Measurements from ENCODE around the gene APOL3.
A peak's percentile ranks its signal among the peaks of the same experiment; 100 is the strongest.
"Not testable (repeated sequence)": the region's sequence is repeated elsewhere in the genome, so short reads cannot be mapped to it uniquely, and the experiment has no call there.

Gene APOL3

GRCh38 chr22:36193171-36193570 is 32.6 kb upstream of the APOL3 start:
- no peak for DNase-seq

- no peak for DNase-seq
Observed at GRCh38 chr22:36192542-36192941, 32.0 kb upstream of the APOL3 start.

GRCh38 chr22:36191106-36191836 is 30.7 kb upstream of the APOL3 start:
- no peak for DNase-seq

DNA sequence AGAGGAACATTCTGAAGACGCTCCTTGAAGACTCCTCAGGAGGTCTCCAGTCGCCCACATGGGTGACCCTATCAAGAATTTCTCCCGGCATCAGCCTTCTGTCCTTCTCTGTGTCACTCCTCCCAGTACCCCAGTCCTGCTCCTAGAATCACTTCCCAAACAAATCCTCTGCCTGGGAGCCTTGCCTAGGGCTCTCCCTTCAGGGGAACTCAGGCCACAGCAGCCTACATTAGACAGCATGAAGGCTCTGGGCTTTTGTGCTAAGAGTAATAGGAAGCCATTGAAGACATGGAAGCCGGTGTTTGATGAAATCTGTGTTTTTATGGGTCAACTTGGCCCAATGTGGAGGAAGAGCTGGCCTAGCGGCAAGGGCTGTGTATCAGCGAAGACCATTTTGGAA is 27.3 kb upstream of the APOL3 start:
- not testable (repeated sequence) for DNase-seq

GRCh38 chr22:36185828-36186624 is 25.5 kb upstream of the APOL3 start:
- DNase-seq: no peak

DNA sequence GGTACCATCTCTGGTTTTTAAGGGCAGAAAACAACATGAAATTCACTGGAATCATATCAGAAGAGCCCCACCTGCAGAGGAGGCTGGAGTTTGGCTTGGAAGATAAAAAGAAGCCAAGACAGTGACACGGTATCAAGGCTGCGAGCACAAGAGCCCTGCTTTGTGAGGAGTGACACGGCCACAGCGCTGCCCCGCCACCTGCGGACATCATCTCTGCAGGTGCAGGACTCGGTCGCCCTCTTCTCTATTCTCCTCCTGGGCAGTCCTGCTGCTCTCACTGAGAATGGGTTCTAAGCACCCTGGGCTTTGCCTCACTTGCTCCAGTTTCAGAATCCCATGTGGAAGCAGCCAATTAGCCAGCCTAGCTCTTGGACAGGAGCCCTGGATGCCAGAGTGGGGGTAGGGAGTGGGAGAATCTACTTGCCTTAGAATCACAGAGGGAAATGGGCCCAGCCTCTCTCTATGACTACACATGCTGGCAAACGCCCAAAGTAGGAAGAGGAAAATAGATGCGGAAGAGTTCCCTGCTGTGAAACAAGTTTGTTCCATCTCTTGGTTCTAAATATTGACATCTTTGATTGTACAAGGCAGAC is 24.0 kb upstream of the APOL3 start:
- DNase-seq: no peak

DNA sequence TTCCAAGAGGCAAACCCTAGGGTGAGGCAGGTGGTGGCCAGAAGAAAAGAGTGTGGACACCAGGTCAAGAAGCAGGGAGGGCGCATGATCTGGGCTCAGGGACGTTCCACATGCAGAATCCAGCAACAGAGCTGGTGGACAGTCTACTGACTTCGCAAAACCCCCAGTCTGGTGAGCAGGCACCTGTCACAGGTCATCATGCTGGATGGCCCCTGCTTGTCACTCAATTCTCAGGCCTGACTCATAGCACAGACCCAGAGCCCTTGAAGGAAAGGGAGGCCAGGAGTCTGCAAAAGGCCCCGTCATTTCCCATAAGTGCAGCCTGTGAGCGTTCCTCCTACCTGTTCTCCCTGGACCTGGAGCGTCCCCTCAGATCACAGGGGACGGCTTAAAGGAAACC is 22.9 kb upstream of the APOL3 start:
- no peak for DNase-seq

DNA sequence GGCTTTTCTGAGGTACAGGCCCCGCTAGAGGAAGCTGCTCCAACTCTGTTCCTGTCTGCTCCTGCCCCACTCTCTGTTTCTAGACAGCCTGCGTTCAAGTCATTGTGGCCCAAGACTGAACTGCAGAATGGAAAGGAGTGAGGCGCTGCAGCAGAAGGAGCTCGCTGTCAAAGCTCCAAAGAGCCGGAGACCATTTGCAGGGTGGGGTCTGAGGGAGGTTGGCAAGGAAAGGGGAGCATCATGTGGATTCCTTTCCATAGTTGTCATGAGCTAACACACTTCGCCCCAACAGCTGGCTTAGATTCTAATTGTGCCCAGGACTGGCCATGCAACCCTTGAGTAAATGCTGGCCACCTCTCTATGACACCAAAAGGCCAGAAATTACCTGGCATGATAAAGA is 22.3 kb upstream of the APOL3 start:
- no peak for DNase-seq

DNA sequence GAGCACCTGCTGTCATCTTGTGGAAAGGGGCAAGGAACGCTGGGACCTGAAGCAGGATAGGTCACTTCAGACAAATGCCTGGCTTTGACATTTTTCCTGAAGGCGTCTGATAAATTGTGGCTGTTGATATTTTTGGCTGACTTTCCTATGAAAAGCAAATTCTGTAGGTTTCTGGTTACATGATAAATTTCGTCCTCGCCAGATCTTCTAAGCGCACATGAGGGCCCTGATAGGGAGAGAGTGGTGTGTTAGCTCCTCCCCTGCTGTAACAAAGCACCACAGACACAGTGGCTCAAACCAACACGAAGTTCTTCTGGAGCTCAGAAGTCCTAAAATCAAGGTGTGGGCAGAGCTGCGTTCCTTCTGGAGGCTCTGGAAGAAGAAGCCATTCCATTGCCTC is 21.5 kb upstream of the APOL3 start:
- no peak for DNase-seq

DNA sequence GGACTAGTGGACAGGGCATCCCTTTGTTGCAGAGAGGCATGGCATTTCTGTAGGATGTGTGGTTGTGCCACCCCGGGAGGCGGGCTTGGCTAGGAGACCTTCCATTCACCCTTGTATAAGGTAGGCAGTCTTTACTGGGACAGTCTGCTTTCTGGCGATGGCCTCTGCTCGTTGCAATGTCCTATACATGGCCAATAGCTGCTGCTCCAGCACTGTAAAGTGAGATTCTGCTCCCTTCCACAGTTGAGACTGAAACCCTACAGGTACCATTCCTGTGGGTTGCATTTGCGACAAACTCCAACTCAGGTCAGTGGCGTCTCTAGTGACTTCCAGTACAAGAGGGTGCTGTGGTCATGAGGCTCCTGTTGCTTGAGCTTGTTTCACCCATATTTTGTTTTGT is 20.4 kb upstream of the APOL3 start:
- no peak for DNase-seq

DNA sequence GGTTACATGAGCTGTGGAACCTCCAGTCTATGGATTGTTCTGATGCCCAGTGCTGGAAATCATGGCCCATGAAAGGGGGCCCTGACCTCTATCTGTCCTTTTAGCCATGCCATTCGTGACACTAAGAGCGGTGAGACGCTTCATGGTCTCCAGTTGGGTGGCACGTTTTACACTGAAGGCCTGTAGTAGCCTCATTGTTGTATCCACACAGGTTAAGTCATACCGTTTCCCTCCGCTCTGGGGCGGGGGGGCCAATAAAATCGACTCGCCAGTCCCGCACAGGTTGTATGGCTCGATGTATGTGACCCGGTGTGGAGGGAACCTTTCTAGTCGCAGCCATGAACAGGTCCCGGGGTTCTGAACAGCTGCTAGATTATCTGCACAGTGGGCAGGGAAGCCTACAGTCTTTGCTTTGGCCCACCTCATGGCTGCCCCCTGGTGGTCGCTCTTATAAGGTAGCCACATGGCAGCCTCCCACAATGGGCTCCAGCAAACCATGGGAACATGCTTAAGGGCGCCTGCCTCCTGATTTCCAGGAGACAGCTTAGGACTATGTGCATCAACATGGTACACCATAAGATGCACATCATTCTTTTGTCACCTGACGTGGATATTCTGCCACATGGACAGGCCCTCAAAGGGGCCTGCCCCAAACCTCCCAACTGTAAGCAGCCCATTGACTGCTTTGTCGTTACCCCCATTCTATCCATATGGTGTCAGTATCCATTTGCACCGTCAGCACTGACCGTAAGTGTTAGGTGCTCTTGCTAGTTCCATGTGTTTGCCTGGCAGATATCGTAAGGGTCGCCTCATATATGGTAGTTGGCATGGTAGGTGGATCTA is 19.7 kb upstream of the APOL3 start:
- DNase-seq: peak; percentile 69 to 81

- DNase-seq: no peak
Observed at GRCh38 chr22:36177160-36177559, 16.6 kb upstream of the APOL3 start.

DNA sequence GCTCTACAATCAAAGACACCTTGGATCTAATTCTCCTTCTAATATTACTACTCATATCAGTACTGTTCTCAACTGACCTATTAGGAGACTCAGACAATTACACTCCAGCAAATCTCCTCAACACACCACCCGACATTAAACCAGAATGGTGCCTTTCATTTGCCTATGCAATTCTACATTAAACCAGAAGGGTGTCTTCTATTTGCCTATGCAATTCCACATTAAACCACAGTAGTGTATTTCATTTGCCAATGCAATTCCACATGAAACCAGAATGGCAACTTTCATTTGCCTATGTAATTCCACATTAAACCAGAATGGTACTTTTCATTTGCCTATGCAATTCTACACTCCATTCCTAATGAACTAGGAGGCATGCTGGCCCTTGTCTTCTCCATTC is 15.3 kb upstream of the APOL3 start:
- DNase-seq: no peak

GRCh38 chr22:36171941-36172340 is 11.4 kb upstream of the APOL3 start:
- DNase-seq: no peak

DNA sequence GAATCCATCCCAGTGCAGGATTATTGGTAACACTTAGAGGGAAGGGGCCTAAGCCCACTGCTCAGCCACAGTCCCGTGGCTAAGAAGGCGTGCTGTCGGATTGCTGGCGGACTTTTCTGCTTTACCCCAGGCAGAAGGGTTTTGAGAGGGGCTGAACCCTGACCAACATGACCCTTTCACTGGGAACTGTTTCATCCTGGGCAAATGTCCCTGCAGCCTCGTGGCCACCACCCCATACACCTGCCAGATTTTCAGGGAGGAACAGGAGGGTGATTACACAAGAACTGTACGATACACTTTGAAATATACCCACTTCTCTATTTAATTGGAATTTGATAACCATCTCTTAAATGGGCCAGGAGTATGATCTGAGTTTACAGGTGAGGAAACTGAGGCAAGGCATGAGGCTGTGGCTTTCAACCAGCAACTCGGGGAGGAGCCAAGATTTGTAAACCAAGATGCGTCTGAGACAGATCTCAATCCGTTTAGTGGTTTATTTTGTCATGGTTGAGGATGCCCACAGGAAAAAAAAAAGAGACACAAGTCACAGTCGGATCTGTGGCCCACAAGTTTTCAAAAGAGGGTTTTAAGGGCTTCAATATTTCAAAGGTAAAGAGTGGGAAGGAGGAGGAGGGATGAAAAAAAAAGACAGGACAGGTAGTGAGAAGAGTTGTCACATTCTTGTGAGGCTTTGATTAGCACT is 6.1 kb upstream of the APOL3 start:
- no peak for DNase-seq

GRCh38 chr22:36166086-36166485 is 5.5 kb upstream of the APOL3 start:
- no peak for DNase-seq

- no peak for DNase-seq
Observed at GRCh38 chr22:36165141-36165540, 4.6 kb upstream of the APOL3 start.

GRCh38 chr22:36164621-36165020 is 4.1 kb upstream of the APOL3 start:
- DNase-seq: peak; percentile 79 to 93

DNA sequence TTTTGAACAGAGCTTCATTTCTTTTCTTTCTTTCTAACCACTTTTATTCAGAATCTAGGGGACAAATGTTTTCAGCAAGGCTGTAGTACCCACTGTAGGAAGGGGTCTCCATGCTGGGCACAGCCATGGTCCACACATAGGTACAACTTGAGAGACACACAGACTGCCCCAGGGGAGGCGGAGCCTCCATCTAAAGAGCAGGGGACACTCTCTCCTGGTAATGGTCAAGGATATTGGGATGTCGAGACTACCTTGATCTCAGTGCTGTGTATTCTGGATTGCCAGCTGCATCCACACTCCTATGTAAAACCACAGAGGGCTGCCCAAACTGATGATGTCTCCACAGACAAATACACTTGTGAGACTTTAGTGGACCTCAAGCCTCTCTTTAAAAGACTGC is 2.9 kb upstream of the APOL3 start:
- DNase-seq: no peak

DNA sequence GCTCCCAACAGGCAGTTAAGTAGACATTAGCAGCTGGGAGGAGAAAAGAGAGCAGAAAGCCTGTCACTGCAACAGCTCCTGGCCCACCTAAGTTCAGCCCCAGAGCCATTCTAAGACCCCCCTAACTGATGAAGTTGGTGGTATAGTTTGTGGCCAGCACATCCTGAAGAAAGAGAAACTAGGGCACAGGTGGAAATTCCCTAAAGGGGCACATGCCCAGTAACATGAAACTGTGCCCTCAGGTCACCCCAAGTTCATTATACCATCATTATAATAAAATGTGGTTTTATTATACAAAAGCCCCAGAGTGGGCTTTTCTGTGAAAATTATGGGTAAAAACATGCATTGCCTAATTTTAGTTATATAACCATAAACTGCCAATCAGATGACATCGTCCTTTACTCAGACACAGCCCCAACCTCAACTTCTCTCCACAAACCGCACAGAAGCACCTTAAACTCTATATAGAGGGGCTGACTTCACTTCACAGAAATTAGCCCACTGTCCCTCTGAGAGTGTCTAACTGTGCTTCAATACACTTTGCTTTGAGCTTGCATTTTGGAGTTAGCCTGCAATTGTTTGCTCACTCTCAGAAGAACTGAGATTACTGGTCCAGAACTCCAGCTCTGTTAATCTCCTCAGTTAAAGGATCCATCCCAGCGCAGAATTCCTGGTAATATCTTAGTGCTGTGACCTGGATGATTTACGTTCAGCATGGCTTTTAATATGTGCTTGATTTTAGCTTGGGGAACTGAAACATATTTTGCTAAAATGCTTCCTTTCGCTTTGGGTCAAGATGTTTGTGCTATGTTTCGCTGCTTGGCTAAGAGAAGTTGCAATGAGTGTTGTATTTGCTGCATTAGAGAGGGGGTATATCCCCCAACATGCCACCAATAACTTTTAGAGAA is 1.8 kb upstream of the APOL3 start:
- DNase-seq: no peak

- DNase-seq: not testable (repeated sequence)
Observed at GRCh38 chr22:36161793-36162126, 1.2 kb upstream of the APOL3 start.

All from inflammatory macrophage (primary cell).